ENCODE data around the gene SLC9B2.

SLC9B2 gene

DNA sequence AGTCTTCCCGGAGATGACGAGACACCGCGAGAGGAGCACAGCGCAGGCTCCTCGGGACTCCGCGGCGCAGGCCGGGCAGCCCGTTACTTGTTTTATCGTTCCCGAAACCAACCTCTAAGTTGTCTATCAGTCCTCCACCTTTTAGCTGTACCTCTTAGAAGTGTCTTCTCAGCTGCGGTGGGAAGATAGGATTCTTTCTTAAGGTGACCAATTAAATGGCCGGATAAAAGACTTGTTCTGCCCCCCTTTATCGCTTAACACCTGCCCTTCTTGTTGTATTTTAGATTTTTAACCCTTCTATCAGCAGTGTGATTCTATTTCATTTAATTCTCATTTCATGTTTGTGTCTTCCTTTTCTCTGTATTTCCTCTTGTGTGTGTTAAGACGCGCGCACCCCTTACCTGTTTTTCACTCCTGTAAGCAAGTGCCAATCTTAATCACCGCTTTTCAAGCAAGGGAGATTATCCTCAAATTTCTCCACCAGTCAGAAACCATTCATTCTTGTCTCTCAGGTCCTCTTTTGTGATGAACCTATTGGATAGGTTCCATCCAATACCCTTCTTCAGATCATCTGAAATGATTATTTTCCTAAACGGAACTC, at the start of gene SLC9B2:
Gene SLC9B2 (minus strand): TSS at position 15 of the 601 bp plus-strand sequence. CDS start 9,211 bp downstream, outside the sequence.
- DNase-seq (ENCODE audit: low spot score) (peak; percentile 77), FAIRE-seq (no peak)

DNA sequence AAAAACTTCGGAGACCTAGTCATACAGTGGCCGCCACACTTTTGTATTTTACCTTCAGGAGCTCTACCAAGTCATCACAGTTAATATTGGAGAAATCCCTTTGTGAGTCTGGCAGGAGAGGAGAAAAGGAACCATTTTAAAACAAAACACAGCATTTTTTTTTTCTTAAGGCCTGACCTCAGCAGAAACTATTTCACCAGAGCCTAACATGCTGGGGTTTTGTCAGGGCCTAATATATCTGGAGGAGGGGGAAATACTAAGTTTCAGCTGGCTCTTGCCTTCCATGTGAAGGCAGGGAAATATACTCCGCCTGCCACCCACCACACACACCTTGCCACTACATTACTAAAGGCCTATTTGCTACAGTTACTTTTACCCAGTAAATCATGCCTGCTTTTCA, 49.6 kb upstream of the SLC9B2 start:
- DNase-seq (ENCODE audit: low spot score) (no peak), FAIRE-seq (no peak)

GRCh38 chr4:103123114-103123513, 46.6 kb upstream of the SLC9B2 start:
- FAIRE-seq, result no peak

GRCh38 chr4:103118166-103118565, 41.6 kb upstream of the SLC9B2 start:
- FAIRE-seq, result no peak

More at GRCh38 chr4:103123114-103123513, 46.6 kb upstream of the SLC9B2 start:
- DNase-seq (ENCODE audit: low spot score), result no peak

DNA sequence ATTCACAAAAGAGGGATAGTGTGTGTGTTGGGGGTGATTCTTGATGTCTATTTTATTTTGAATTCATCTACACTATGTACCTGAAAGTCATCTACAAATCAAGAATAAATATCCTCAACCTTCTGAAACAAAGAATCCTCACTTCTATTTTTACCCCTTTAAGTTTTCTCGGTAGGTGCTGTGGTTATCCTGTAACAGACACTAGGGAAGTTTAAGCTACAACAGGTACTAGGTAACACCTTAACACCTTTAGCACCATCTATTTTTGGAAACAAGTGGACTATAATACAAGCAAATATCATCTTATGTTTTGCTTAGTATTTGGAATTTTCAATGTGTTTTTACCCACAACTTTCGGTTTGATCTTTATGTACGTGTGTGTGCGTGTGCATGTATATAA, 35.0 kb upstream of the SLC9B2 start:
- FAIRE-seq (no peak), DNase-seq (ENCODE audit: low spot score) (no peak)

More at GRCh38 chr4:103118166-103118565, 41.6 kb upstream of the SLC9B2 start:
- no peak for DNase-seq (ENCODE audit: low spot score)

DNA sequence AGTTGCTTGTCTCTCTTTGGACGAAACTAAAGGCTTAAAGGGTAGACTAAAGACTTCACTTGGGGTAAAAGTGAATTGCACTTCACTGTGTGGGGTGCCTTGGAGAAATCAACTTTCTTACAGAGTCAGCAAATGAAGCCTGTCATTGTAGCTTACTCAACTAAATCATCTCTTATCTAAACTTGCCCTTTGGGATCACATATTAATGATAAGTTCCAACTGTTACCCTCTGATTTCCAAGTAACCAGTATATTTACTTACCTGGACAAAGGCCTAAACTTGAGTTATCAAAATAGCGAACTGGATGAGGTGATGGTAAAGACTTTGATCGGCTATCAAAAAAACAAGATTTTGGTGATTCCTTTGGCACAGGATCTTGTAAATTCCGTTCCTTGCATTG, 32.0 kb upstream of the SLC9B2 start:
- FAIRE-seq, result no peak
- DNase-seq (ENCODE audit: low spot score), result no peak

GRCh38 chr4:103105558-103106356, 29.2 kb upstream of the SLC9B2 start:
- DNase-seq (ENCODE audit: low spot score) (no peak), FAIRE-seq (no peak)

DNA sequence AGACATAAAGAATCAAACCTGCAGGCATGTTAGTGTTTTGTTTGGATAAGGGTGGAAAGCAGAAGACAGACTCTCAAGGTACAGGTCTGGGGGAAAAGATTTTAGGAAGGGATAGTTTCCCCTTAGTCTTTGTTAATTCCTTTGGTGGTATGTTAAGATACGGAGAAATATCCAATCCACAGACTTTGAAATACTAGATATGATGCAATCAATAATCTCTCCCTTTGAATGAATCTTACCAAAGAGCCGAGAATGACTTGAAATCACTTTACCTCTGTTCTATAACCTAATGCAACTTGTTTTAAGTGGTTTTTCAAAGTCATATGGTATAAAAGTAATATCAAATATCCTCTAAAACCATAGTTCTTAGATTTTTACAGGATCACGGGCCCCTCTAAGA, 28.3 kb upstream of the SLC9B2 start:
- FAIRE-seq (no peak), DNase-seq (ENCODE audit: low spot score) (no peak)

DNA sequence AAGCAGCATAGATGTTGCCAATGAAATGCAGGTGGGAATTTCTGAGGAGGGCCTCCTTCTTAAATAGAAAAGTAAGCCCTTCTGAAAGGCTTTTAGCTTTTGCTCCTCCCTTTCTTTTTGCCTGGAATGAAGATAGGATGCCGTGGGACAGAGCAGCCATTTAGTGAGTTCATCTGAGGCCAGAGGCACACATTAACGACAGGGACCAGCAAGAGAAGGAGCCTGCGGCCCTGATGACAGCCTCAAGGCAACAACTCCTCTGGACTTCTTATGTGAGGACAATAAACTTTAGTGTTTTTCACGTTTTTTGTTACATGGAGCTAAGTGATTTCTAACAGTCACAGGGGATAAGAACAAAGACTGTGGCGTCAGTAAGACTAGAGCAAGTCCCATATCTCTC, 24.1 kb upstream of the SLC9B2 start:
- FAIRE-seq, result no peak

GRCh38 chr4:103099691-103100392, 23.3 kb upstream of the SLC9B2 start, which contains the start of gene BDH2:
Gene BDH2, minus strand, starts transcription at chr4:103099834. Its CDS starts 3,580 bp downstream, at chr4:103096254.
- FAIRE-seq (no peak), DNase-seq (ENCODE audit: low spot score) (peak; percentile 84)

More for the DNA sequence above, 24.1 kb upstream of the SLC9B2 start:
- DNase-seq (ENCODE audit: low spot score), result no peak

- no peak for DNase-seq (ENCODE audit: low spot score)
- no peak for FAIRE-seq
Measured at GRCh38 chr4:103098756-103099440, 22.3 kb upstream of the SLC9B2 start.

GRCh38 chr4:103098341-103098740, 21.8 kb upstream of the SLC9B2 start:
- FAIRE-seq (no peak), DNase-seq (ENCODE audit: low spot score) (no peak)

- DNase-seq (ENCODE audit: low spot score) (no peak), FAIRE-seq (no peak)
Measured at GRCh38 chr4:103097112-103097511, 20.6 kb upstream of the SLC9B2 start.

DNA sequence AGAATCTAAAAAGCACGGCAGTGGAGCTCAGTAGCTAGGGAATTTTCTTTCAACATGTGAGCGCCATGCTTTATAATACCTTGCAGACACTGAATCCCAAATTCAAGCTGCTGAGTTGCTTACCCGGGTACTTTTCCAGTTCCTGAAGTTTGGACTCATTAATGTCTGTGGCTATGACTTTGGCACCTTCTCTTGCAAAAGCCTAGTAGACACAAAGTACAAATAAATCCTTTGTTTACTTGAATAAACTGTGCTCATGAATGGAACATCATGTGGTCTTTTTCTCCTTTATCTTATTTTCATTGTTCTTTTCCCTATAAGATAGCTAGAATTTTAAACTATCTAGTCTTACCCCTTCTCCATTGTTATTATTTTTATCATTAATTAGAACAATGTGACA, 18.5 kb upstream of the SLC9B2 start:
- no peak for DNase-seq (ENCODE audit: low spot score)
- FAIRE-seq, result no peak

DNA sequence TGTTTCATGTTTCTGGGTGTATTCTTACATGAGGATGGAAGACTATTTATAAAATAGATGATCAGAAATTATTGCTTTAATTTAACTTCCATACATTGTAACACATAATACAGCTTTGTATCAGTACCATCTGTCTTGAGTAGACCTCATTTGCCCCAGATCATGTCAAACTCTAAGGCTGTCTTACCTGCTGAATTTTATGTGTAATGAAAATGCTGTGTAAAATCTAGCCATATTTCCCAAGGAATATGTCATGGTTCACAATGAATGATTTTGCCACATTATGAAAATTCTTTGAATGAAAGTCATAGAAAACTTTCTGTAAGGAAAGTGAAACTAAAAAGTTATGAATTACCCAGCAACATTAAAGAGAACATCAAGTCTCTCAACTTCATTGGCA, 15.7 kb upstream of the SLC9B2 start:
- FAIRE-seq, result no peak
- no peak for DNase-seq (ENCODE audit: low spot score)

DNA sequence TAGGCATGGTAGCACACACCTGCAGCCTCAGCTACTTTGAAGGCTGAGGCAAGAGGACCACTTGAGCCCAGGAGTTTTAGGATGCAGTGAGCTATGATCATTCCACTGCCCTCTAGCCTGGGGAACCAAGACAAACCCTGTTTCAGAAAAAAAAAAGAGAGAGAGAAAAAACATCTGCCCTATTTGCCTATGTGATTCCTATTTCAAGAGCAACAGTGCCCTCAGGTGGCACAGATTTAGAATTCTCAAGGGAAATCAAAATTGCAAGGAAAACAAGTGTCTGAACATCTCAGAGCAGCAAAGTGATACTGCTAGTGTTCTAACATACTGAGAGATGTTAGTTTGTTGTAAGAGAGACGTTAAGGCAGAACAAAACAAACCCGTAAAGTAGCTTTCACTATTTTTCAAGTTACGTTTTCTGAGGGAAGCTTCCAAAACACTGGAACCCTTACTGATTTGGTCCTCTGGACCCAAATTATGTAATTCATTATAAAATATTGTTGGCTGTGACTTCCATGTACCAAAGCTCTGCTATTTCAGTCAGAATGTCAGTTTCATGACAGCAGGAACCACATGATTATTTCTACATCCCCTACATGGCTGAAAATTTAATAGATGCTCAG, 15.2 kb upstream of the SLC9B2 start:
- FAIRE-seq (no peak), DNase-seq (ENCODE audit: low spot score) (peak; percentile 19)

DNA sequence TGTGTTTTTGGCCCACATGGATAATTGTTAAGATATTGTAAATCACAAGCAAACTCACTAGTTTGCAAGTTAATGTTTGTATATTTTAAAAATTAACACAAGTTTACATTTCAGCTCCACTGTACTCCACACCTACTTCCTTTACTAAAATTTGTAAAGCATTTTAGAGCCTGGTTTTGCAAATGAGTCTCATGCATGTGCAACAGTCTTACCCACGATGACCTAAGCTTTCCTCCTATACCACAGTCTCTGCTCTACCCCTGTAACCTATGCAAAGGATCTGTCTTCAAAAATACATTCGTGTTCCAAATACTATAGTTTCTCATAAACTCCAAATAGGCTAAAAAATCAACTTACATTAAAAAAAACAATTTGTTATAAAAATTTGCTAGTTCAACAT, 12.9 kb upstream of the SLC9B2 start:
- FAIRE-seq (no peak), DNase-seq (ENCODE audit: low spot score) (no peak)

- DNase-seq (ENCODE audit: low spot score) (no peak), FAIRE-seq (no peak)
Measured at GRCh38 chr4:103086551-103086950, 10.0 kb upstream of the SLC9B2 start.

- FAIRE-seq (no peak), DNase-seq (ENCODE audit: low spot score) (no peak)
Measured at GRCh38 chr4:103085555-103086196, 9.1 kb upstream of the SLC9B2 start.

- no peak for DNase-seq (ENCODE audit: low spot score)
- FAIRE-seq, result no peak
Measured at GRCh38 chr4:103079621-103080020, 3.1 kb upstream of the SLC9B2 start.
